ENCODE measurements around the gene TMEM121. TPM values are rescaled to one million over a fixed set of nuclear protein-coding genes. Genes with fewer than 3 reads are reported as not detected.
A peak's percentile ranks its signal among the peaks of the same experiment; 100 is the strongest.

Gene TMEM121
- total and polyA plus RNA-seq, 2 donors (not counting 1 experiment from before 2014, with no cell fraction given), result 0.99 to 3.7 TPM

GRCh38 chr14:105478398-105479251, 47.8 kb upstream of the TMEM121 start:
- Histone ChIP-seq H2AFZ (ENCODE audit: insufficient read depth, low read depth, low read length, poor library complexity, severe bottlenecking) (no peak overlapping the region), H3K27ac (ENCODE audit: low read length in 2 of 2) (no peak overlapping the region), H3K27me3 (replicated peaks in 1 of 4; ENCODE audit: control extremely low read depth in 1 of 4, control insufficient read depth in 3 of 4, insufficient read depth in 4 of 4, low read length in 3 of 4) (peaks cover 0 to 31% (median 11%) of the 10 kb centered on the region in 4 experiments), H3K79me2 (ENCODE audit: control insufficient read depth, insufficient read depth, low read length) (no peaks in the 10 kb centered on the region), H4K20me1 (ENCODE audit: control insufficient read depth, insufficient read depth, low read length, poor library complexity, severe bottlenecking) (peaks cover 10% of the 10 kb centered on the region), H3K4me1 (ENCODE audit: control insufficient read depth in 2 of 2, insufficient read depth in 2 of 2, low read length in 2 of 2) (peaks cover 71 to 82% of the 10 kb centered on the region in 2 donors), H3K9me3 (ENCODE audit: control extremely low read depth in 1 of 3, control insufficient read depth in 2 of 3, insufficient read depth in 1 of 3, low read length in 2 of 3) (peaks cover 0 to 36% (median 0%) of the 10 kb centered on the region in 3 donors), H3K4me2 (replicated peaks; ENCODE audit: low read depth, low read length, poor library complexity, severe bottlenecking) (peak overlapping the region; percentile 95), H3K4me3 (ENCODE audit: control extremely low read depth in 1 of 5, extremely low read depth in 1 of 5, insufficient read depth in 1 of 5, low read depth in 2 of 5, low read length in 4 of 5) (peak overlapping the region in 2 of 5 experiments; percentile 38 to 49), H3K36me3 (replicated peaks in 1 of 2; ENCODE audit: control extremely low read depth in 1 of 2, control insufficient read depth in 1 of 2, extremely low read depth in 1 of 2, insufficient read depth in 2 of 2, low read length in 1 of 2) (no peaks in the 10 kb centered on the region), H3K9ac (ENCODE audit: low read length) (peak overlapping the region; percentile 43)
- 44% methylated on average over 52 of the region's 81 CpGs for WGBS (ENCODE audit: insufficient coverage)
- POLR2A ChIA-PET, result interaction anchor here (0.6 to 1.2 kb wide), 3 partner anchors 12 to 466 kb away, joined by 3 to 6 read pairs (median 3); no protein-coding TSS in a partner anchor
- Mint-ChIP-seq H3K27ac (no peak overlapping the region), H3K4me1 (peaks cover 64% of the 10 kb centered on the region), H3K27me3 (no peaks in the 10 kb centered on the region), H3K4me3 (no peak overlapping the region), H3K9me3 (ENCODE audit: insufficient read depth) (no peaks in the 10 kb centered on the region)
- ATAC-seq (ENCODE audit: low read depth) (no peak), DNase-seq (peak; percentile 49)
- intact Hi-C loops (cut with micrococcal nuclease), result no loop called here
- CTCF ChIA-PET, result interaction anchor here (7.3 kb wide), 1 partner anchor 12 kb away, joined by 121 read pairs; the partner anchor contains the start of gene TEDC1
- TF ChIP-seq CTCF (IDR thresholded peaks at IDR 0.05) (no peak), EZH2 (IDR thresholded peaks at IDR 0.05; ENCODE audit: borderline replicate concordance, insufficient read depth, low read depth, low read length, poor library complexity, severe bottlenecking) (no peak)
